ENCODE measurements around the gene RPRD1A.

DNA sequence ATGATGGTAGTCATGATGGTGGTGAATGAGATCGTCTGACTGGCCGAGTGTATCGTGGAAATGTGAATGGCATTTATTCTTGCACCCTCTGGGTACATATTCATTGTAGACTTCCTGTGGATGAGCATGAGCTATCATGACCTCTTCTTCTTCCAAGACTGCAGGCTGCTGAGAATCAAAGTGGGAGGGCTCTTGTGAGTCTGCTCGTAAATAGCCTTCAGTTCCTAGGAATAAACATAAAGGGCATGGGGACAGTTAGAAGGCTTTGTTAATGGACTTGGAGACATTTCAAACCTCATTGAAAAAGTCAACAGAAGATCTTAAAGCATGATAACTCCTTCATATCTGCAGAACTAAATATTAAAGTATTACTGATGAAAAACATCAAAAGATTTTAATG, 46.9 kb upstream of the RPRD1A start:
- TF ChIP-seq, protein P1, sequence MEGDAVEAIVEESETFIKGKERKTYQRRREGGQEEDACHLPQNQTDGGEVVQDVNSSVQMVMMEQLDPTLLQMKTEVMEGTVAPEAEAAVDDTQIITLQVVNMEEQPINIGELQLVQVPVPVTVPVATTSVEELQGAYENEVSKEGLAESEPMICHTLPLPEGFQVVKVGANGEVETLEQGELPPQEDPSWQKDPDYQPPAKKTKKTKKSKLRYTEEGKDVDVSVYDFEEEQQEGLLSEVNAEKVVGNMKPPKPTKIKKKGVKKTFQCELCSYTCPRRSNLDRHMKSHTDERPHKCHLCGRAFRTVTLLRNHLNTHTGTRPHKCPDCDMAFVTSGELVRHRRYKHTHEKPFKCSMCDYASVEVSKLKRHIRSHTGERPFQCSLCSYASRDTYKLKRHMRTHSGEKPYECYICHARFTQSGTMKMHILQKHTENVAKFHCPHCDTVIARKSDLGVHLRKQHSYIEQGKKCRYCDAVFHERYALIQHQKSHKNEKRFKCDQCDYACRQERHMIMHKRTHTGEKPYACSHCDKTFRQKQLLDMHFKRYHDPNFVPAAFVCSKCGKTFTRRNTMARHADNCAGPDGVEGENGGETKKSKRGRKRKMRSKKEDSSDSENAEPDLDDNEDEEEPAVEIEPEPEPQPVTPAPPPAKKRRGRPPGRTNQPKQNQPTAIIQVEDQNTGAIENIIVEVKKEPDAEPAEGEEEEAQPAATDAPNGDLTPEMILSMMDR (conservative IDR thresholded peaks at IDR 0.05; ENCODE audit: low read depth, low read length) = no peak
- TF ChIP-seq POLR2A (IDR thresholded peaks at IDR 0.05; ENCODE audit: low read depth, low read length) (no peak), RFX5 (IDR thresholded peaks at IDR 0.05; ENCODE audit: low read depth, low read length) (no peak), MXI1 (IDR thresholded peaks at IDR 0.05; ENCODE audit: borderline replicate concordance, low read depth, low read length) (no peak)
- TF ChIP-seq, protein P2, sequence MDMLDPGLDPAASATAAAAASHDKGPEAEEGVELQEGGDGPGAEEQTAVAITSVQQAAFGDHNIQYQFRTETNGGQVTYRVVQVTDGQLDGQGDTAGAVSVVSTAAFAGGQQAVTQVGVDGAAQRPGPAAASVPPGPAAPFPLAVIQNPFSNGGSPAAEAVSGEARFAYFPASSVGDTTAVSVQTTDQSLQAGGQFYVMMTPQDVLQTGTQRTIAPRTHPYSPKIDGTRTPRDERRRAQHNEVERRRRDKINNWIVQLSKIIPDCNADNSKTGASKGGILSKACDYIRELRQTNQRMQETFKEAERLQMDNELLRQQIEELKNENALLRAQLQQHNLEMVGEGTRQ (IDR thresholded peaks at IDR 0.05; ENCODE audit: low read depth, low read length) = no peak

All from IMR-90 (cell line).